CD4-positive, alpha-beta T cell treated with Interleukin-6 for 4 hours (primary cell): ENCODE measurements around the gene ARHGAP8.

Source experiments
- DNase-seq: peaks from one replicate; pipeline ENCODE4 v3.0.0-alpha.2; 2020; ENCODE audit warnings: mixed read lengths

ARHGAP8 gene

GRCh38 chr22:44807232-44807631 is 54.9 kb downstream of the ARHGAP8 start:
- no peak for DNase-seq

- no peak for DNase-seq
Measured at GRCh38 chr22:44807915-44808690, 55.7 kb downstream of the ARHGAP8 start.

- no peak for DNase-seq
Measured at GRCh38 chr22:44809456-44809855, 57.1 kb downstream of the ARHGAP8 start.

GRCh38 chr22:44811141-44811540 is 58.8 kb downstream of the ARHGAP8 start:
- DNase-seq = no peak

GRCh38 chr22:44813416-44813815 is 61.0 kb downstream of the ARHGAP8 start:
- DNase-seq = no peak

GRCh38 chr22:44814266-44815098 is 62.1 kb downstream of the ARHGAP8 start:
- no peak for DNase-seq

GRCh38 chr22:44815099-44816070 is 63.0 kb downstream of the ARHGAP8 start:
- DNase-seq = no peak

GRCh38 chr22:44816141-44816540 is 63.8 kb downstream of the ARHGAP8 start:
- DNase-seq = no peak

GRCh38 chr22:44818727-44819126 is 66.4 kb downstream of the ARHGAP8 start:
- no peak for DNase-seq

- no peak for DNase-seq
Measured at GRCh38 chr22:44819966-44820631, 67.7 kb downstream of the ARHGAP8 start.

GRCh38 chr22:44821741-44822475 is 69.5 kb downstream of the ARHGAP8 start:
- no peak for DNase-seq

- no peak for DNase-seq
Measured at GRCh38 chr22:44822534-44822933, 70.2 kb downstream of the ARHGAP8 start.

GRCh38 chr22:44823396-44823795 is 71.0 kb downstream of the ARHGAP8 start:
- DNase-seq = no peak

- DNase-seq = no peak
Measured at GRCh38 chr22:44823806-44824205, 71.4 kb downstream of the ARHGAP8 start.

- no peak for DNase-seq
Measured at GRCh38 chr22:44824271-44824670, 71.9 kb downstream of the ARHGAP8 start.

- no peak for DNase-seq
Measured at GRCh38 chr22:44825310-44826150, 73.2 kb downstream of the ARHGAP8 start.

- DNase-seq = no peak
Measured at GRCh38 chr22:44827666-44828190, 75.4 kb downstream of the ARHGAP8 start.

- no peak for DNase-seq
Measured at GRCh38 chr22:44828193-44828592, 75.8 kb downstream of the ARHGAP8 start.

- no peak for DNase-seq
Measured at GRCh38 chr22:44831885-44832284, 79.5 kb downstream of the ARHGAP8 start.

- DNase-seq = no peak
Measured at GRCh38 chr22:44834065-44834464, 81.7 kb downstream of the ARHGAP8 start.
